Osteoblast (primary cell): ENCODE results near the gene POU6F1. TPM values are rescaled to one million over a fixed set of nuclear protein-coding genes. Genes with fewer than 3 reads are reported as not detected.
"Not testable (repeated sequence)": the region's sequence is repeated elsewhere in the genome, so short reads cannot be mapped to it uniquely, and the experiment has no call there.

Experiments
- DNase-seq: peaks from one replicate; pipeline ENCODE4 v3.0.0; 2011; ENCODE audit warnings: low spot score, mixed read lengths; ENCODE audit not compliant: insufficient read length; ENCODE audit errors: missing footprints
- H2AFZ ChIP-seq: 2 replicates; pipeline ENCODE4 v1.6.0; 2011; ENCODE audit warnings: mild to moderate bottlenecking, low read length
- H3K27ac ChIP-seq: 2 replicates; pipeline ENCODE4 v1.5.1; 2011; ENCODE audit warnings: mild to moderate bottlenecking, low read depth, low read length, moderate library complexity
- H3K27me3 ChIP-seq: 2 replicates; pipeline ENCODE4 v1.6.0; 2012; ENCODE audit warnings: mild to moderate bottlenecking, control low read depth, inconsistent platforms, low read length, moderate library complexity; ENCODE audit not compliant: insufficient read depth
- H3K36me3 ChIP-seq: 2 replicates; pipeline ENCODE4 v1.5.1; 2011; ENCODE audit warnings: mild to moderate bottlenecking, low read length, control low read depth, moderate library complexity; ENCODE audit not compliant: insufficient read depth
- H3K4me1 ChIP-seq: 2 replicates; pipeline ENCODE4 v1.5.1; 2011; ENCODE audit warnings: mild to moderate bottlenecking, low read length, control low read depth, moderate library complexity; ENCODE audit not compliant: insufficient read depth
- H3K4me2 ChIP-seq: 2 replicates; pipeline ENCODE4 v1.6.0; 2011; ENCODE audit warnings: mild to moderate bottlenecking, low read length; ENCODE audit not compliant: insufficient read depth
- H3K4me3 ChIP-seq: fragments of 200-600 bp; sonication (generic); 3 replicates; pipeline ENCODE4 v1.5.1; 2012; ENCODE audit warnings: mild to moderate bottlenecking, low read length, inconsistent platforms; ENCODE audit not compliant: insufficient read depth
- H3K79me2 ChIP-seq: 2 replicates; pipeline ENCODE4 v1.6.0; 2012; ENCODE audit warnings: mild to moderate bottlenecking, low read length, control low read depth, inconsistent platforms; ENCODE audit not compliant: insufficient read depth
- H3K9me3 ChIP-seq: 2 replicates; pipeline ENCODE4 v1.5.1; 2011; ENCODE audit warnings: low read depth, low read length, control low read depth
- H4K20me1 ChIP-seq: 2 replicates; pipeline ENCODE4 v1.6.0; 2012; ENCODE audit warnings: mild to moderate bottlenecking, low read length, control low read depth; ENCODE audit not compliant: insufficient read depth
- CTCF ChIP-seq: IDR thresholded peaks from 2 replicates; pipeline ENCODE4 v1.5.1; 2011; ENCODE audit warnings: mild to moderate bottlenecking, low read depth, low read length, moderate library complexity; ENCODE audit errors: extremely low read depth
- total RNA-seq: library from RNA; depleted of rRNA; stranded (reverse); fragments of >200 nt; gene quantifications from 2 replicates; pipeline ENCODE4 v1.2.3, GENCODE V29; 2012

The POU6F1 gene
- total RNA-seq, 1 donor: 7.6 TPM

DNA sequence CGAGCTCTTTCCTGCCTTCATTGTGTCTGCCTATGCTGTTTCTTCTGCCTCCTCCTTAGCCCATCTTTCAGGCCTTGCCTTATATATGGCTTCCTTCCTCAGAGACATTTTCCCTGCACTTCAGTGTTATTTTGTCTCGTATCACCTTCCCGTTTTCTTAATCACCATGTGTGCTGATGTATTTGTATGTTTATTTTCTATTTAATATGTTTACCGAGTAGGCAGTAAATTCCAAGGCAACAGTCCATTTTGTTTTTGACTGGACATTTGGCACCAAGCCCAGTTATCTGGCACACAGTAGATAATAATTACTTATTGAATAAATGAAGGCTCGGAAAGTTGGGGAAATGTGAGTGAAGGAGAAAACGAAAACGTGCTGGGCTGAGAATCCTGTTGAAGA, 4.6 kb upstream of the POU6F1 start:
- no peak for DNase-seq
- H4K20me1 ChIP-seq: no peaks in the 10 kb centered on the region
- peaks cover 9% of the 10 kb centered on the region for H3K4me1 ChIP-seq
- H3K4me2 ChIP-seq: no peak overlapping the region
- no peaks in the 10 kb centered on the region for H3K79me2 ChIP-seq
- TF ChIP-seq CTCF: no peak
- H2AFZ ChIP-seq: no peak overlapping the region
- no peaks in the 10 kb centered on the region for H3K36me3 ChIP-seq
- H3K27me3 ChIP-seq: no peaks in the 10 kb centered on the region
- no peak overlapping the region for H3K4me3 ChIP-seq
- no peak overlapping the region for H3K27ac ChIP-seq
- no peaks in the 10 kb centered on the region for H3K9me3 ChIP-seq

GRCh38 chr12:51219857-51220256, 2.0 kb upstream of the POU6F1 start:
- not testable (repeated sequence) for H3K9me3 ChIP-seq, H3K27me3 ChIP-seq, H3K36me3 ChIP-seq, H3K27ac ChIP-seq, H2AFZ ChIP-seq, H3K4me2 ChIP-seq, H3K4me3 ChIP-seq, H3K79me2 ChIP-seq, DNase-seq, H4K20me1 ChIP-seq
- peaks cover 15% of the 10 kb centered on the region for H3K4me1 ChIP-seq

DNA sequence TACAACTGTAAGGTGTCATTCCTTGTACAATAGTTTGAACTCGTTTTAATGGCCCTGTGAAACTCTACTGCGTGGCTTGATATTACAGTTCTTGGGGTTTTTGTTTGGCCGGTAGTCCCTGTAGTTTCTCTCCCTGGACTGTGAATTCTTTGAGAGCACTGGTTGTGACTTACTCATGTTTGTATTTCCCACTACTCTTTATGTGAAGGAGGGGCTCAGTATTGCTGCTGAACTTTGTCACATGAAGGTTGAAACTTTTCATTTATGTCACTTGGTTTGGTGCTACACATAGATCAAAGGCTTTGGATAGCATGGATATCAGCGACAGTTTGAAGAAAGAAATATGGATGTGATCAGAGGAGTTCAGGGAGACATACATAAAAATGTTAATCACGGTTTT, 1.5 kb upstream of the POU6F1 start:
- Histone ChIP-seq H3K79me2 (peaks cover 6% of the 10 kb centered on the region), H4K20me1 (no peaks in the 10 kb centered on the region), H3K27me3 (no peaks in the 10 kb centered on the region), H3K36me3 (no peaks in the 10 kb centered on the region), H3K9me3 (no peaks in the 10 kb centered on the region), H3K4me2 (peak overlapping the region; percentile 90), H3K4me3 (no peak overlapping the region), H2AFZ (peak overlapping the region; percentile 32), H3K4me1 (peaks cover 15% of the 10 kb centered on the region), H3K27ac (no peak overlapping the region)
- DNase-seq: no peak
- no peak for TF ChIP-seq CTCF

DNA sequence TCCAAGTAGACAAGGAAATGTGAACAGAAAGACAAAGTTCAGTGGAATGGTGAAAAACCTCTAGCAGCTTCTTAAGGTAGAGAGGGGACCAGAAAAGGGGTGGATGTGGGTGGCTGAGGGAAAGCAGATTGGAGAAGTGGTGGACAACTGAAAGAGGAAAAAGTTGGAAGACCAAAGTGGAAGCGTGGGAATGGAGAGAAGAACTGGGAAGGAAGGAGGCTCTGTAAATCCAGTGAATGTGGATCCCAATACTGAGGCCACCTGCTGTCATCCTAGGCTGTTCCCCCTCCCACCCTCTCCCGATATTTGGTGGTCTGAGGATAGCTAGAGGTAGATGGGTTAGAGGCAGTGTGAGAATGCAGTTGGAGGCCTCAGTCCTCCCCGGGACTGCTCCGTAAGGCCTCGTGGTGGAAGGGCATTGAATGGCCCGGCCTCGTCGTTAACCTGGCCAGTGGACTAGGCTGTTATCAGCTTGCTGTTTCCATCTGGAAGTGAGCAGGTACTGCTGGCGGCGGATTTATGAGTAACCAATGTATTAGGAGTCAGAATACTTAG, 822 bp upstream of the POU6F1 start:
- Histone ChIP-seq H3K4me1 (peaks cover 15% of the 10 kb centered on the region), H3K79me2 (peaks cover 7% of the 10 kb centered on the region), H3K9me3 (no peaks in the 10 kb centered on the region), H3K4me3 (peak overlapping the region; percentile 88), H4K20me1 (no peaks in the 10 kb centered on the region), H3K27ac (peak overlapping the region; percentile 83), H3K27me3 (no peaks in the 10 kb centered on the region), H3K36me3 (no peaks in the 10 kb centered on the region), H3K4me2 (peak overlapping the region; percentile 90), H2AFZ (peak overlapping the region; percentile 86)
- TF ChIP-seq CTCF: no peak
- DNase-seq: no peak
